ENCODE measurements around the gene ZSCAN26. TPM values are rescaled to one million over a fixed set of nuclear protein-coding genes. Genes with fewer than 3 reads are reported as not detected.
"Not testable (repeated sequence)": the region's sequence is repeated elsewhere in the genome, so short reads cannot be mapped to it uniquely, and the experiment has no call there.

ZSCAN26 gene
- total and polyA plus RNA-seq, 8 donors, result 3.6 to 11.7 (median 6.6) TPM

DNA sequence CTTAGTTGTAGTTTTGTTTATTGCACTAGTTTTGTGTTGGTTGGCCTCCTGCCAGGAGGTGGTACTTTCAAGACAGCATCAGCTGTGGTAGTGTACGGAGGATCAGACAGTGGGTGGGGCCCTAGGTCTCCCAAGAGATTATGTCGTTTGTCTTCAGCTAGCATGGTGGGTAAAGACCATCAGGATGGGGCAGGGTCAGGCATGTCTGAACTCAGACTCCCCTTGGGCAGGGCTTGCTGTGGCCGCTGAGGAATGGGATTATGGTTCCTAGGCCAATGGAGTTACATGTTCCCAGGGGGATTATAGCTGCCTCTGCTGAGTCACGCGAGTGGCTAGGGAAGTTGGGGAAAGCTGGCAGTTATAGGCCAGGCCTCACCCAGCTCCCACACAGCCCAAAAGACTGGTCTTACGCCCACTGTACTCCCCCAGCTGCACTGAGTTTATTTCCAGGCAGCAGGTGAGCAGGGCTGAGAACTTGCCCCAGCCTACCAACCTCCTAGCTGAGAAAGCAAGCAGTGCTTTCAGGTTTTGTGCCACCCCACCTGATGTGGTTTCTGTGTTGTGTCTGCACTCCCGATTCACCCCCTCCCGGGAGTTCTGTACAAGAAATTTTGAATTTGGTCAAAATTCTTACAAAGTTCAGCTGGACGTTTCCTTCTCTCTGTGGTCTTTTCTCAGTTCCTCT is 44.3 kb downstream of the ZSCAN26 start:
- no peak for ATAC-seq
- no peak for TF ChIP-seq CTCF (IDR thresholded peaks at IDR 0.05)
- Histone ChIP-seq H3K27me3 (no peaks in the 10 kb centered on the region), H3K36me3 (no peaks in the 10 kb centered on the region), H3K4me3 (no peak overlapping the region), H3K27ac (no peak overlapping the region), H3K9me3 (no peaks in the 10 kb centered on the region), H3K4me1 (no peaks in the 10 kb centered on the region)
- DNase-seq, result no peak
- FAIRE-seq, result no peak
- 83 to 87% methylated on average over 9 of the region's 9 CpGs for WGBS, 2 donors
- intact Hi-C loops (cut with DNase I), result no loop called here

DNA sequence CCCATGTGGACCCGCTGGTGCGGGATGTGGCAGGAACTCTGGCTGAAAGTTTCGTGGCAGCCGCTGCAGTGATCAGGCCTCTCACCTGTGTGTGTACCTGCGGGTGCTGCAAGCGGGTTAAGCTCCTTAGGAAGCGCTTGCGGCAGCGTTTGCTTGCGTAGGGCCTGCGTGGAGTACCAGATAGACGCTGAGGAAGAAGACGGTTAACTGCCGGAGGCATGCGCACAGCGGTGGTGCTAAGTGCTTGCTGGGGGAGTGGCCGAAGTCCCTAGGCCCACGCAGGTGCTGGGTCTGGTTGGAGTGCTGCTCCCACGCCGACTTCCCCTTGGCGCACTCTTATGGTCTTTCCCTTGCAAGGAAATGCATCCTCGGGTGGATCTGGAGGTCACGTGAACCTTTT is 46.0 kb downstream of the ZSCAN26 start:
- H3K27ac ChIP-seq, result no peak overlapping the region
- FAIRE-seq, result no peak
- no peak for ATAC-seq
- no peaks in the 10 kb centered on the region for H3K9me3 ChIP-seq
- intact Hi-C loops (cut with DNase I), result no loop called here
- WGBS, 2 donors, result 87 to 90% methylated on average over 23 of the region's 23 CpGs
- H3K4me1 ChIP-seq, result no peaks in the 10 kb centered on the region
- H3K27me3 ChIP-seq, result no peaks in the 10 kb centered on the region
- DNase-seq, result no peak
- H3K36me3 ChIP-seq, result no peaks in the 10 kb centered on the region
- no peak for TF ChIP-seq CTCF (IDR thresholded peaks at IDR 0.05)
- no peak overlapping the region for H3K4me3 ChIP-seq

DNA sequence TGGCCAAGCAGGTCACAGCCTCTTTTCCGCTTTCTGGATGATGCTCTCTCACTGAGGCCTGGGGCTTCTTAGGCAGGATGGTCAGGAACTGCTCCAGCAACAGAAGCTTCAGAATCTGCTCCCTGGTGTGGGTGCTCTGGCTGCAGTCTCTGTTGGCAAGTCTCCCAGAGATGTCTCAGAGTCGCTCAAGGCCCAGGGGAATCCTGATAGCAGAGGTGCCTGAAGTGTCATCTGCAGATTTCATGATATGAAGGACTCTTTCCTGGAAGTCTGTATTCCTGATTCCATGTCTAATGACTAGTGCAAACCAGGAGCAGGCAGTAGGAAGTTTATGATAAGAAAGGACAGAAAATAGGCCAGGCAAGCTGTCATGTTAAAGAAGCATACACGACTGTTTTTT is 48.7 kb downstream of the ZSCAN26 start:
- Histone ChIP-seq H3K36me3 (no peaks in the 10 kb centered on the region), H3K27ac (no peak overlapping the region), H3K27me3 (no peaks in the 10 kb centered on the region), H3K9me3 (no peaks in the 10 kb centered on the region), H3K4me3 (no peak overlapping the region), H3K4me1 (no peaks in the 10 kb centered on the region)
- TF ChIP-seq CTCF (IDR thresholded peaks at IDR 0.05), result no peak
- DNase-seq, result no peak
- ATAC-seq, result no peak
- 83 to 84% methylated on average over 3 of the region's 3 CpGs for WGBS, 2 donors
- FAIRE-seq, result no peak
- intact Hi-C loops (cut with DNase I), result no loop called here

GRCh38 chr6:28317866-28318265 is 50.9 kb downstream of the ZSCAN26 start:
- H3K4me3 ChIP-seq; FAIRE-seq; ATAC-seq; H3K4me1 ChIP-seq; H3K9me3 ChIP-seq; H3K27ac ChIP-seq; DNase-seq; H3K27me3 ChIP-seq; intact Hi-C loops (cut with DNase I); H3K36me3 ChIP-seq: not testable (repeated sequence)
- WGBS, 2 donors, result 91 to 93% methylated on average over 8 of the region's 8 CpGs

DNA sequence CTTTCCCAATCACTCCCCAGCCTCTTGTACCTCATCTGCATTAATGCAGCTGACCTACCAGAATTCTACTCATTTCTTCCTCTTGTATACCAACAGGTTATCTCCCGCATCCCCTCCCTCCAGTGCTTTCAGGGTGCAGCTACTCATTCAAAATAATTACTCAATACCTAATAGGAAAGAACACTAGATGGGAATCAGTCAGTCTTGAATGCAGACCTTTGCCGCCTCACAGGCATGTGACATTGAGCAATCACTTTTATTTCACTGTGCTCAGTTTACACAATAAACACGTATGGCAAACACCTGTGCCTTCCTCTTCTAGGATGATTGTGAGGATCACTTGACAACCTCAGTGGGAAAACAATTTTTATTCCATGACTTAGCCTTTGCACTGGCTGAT is 55.7 kb downstream of the ZSCAN26 start:
- Histone ChIP-seq H3K36me3 (peaks cover 10 to 25% (median 17%) of the 10 kb centered on the region in 3 donors), H3K9me3 (peaks cover 0 to 5% (median 0%) of the 10 kb centered on the region in 4 donors), H3K4me1 (no peaks in the 10 kb centered on the region), H3K27ac (no peak overlapping the region), H3K4me3 (no peak overlapping the region), H3K27me3 (no peaks in the 10 kb centered on the region)
- WGBS, 2 donors, result 84 to 88% methylated on average over 3 of the region's 3 CpGs
- intact Hi-C loops (cut with DNase I), result no loop called here
- ATAC-seq (no peak), FAIRE-seq (no peak), DNase-seq (no peak)
- no peak for TF ChIP-seq CTCF (IDR thresholded peaks at IDR 0.05)

All from pancreas (tissue), 10 donors.